ELF-1 (cell line): ENCODE measurements around the gene ANXA11.

Experiments used
- DNase-seq: peaks from one replicate; pipeline ENCODE4 v3.0.0-alpha.2; 2016; ENCODE audit warnings: low read depth, low spot score

ANXA11 gene

DNA sequence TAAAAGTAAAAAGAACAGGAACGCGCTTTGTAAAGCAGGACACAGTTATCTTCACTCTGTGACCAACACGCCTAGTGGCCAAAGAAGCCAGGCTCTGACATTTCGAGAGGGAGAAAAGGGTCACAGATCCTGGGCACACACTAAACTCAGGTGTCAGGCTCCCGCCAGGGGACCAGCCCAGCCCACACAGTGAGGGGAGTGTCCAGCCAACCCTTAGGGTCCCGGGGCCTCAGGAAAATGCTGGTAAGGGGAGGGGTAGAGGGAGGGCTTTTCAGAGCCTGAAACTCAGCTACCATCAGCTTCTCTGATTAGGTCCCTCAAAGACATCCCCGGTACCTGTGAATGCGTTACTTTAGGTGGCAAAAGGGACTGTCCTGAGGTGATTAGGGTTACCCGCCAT is 16.6 kb downstream of the ANXA11 start:
- DNase-seq, result no peak

GRCh38 chr10:80187465-80188409 is 17.6 kb downstream of the ANXA11 start:
- DNase-seq, result no peak

DNA sequence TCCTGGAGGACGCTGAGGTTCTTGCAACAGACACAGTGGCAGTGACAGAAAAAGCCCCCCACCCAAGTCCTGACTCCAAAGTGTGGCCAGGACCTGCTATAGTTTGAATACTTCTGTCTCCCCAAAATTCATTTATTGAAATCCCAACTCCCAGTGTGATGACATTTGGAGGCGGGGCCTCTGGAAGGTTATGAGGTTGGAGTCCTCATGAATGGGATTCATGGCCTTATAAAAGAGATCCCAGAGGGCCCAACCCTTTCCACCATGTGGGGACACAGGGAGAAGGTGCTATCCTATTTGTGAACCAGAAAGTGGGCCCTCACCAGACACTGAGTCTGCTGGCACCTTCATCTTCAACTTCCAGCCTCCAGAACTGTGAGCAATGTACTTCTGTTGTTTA is 18.3 kb downstream of the ANXA11 start:
- DNase-seq, result no peak

DNA sequence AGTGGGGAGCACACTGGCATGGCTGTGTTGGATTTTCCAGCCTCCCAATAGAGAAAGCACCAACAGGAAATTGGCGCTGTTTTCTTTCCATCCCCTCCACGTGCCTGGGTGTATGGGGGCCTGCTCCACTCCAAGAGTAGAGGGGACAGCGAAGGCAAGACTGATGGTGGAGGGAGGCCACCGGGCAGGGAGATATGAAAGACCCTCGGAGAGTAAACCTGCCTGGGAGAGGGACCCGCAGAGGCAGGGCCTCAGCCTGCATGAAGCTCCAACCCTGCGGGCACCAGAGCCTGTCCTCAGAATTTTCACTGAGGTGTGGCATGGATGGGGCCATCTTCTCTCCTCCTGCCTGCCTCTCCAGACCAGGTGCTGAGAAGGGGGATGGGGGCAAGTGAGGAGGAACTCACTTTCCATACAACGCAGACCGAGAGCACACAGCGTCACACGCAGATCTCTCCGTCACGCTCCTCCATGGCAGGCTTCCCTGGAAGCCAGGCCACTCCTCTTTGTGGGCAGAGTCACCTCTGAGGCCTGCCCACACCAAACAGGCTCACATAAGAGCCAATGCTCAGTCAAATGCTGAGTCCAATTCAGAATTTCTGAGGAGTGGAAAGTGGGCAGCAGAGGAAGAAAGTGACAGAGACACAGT is 18.8 kb downstream of the ANXA11 start:
- no peak for DNase-seq

GRCh38 chr10:80185578-80186299 is 19.6 kb downstream of the ANXA11 start:
- no peak for DNase-seq

DNA sequence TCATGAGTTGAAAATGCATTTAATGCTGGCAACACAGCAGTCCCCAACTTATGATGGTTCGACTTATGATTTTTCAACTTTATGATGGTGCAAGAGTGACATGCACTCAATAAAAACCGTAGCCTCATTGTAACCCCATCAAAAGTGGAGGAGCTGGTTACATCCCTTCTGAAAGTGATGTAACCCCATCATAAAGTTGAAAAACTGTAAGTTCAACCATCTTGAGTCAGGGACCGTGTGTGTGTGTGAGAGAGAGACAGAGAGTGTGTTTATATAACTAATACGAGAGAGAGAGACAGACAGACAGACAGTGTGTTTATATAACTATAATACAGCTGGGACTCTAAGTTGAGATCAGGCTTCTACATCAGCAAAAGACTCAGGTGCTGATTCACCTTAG is 21.0 kb downstream of the ANXA11 start:
- DNase-seq, result no peak

DNA sequence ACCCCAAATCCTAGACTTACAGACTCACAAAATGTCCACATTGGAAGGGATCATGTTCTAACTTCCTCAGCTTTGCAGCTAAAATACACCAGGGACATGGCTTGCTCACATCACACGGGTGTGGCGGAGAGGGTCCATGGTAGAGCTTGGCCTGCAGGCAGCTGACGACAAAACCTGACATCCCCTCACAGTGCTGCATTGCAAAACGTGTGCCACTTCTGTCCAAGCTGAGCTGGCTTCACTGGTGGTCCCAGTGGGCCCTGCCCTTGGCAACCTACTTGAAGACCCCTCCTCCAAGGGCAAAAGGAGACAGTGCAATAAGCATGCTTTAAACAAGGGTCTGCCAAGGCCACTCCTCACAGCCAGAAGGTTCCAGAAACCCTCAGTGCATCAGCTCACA is 21.9 kb downstream of the ANXA11 start:
- DNase-seq, result no peak

DNA sequence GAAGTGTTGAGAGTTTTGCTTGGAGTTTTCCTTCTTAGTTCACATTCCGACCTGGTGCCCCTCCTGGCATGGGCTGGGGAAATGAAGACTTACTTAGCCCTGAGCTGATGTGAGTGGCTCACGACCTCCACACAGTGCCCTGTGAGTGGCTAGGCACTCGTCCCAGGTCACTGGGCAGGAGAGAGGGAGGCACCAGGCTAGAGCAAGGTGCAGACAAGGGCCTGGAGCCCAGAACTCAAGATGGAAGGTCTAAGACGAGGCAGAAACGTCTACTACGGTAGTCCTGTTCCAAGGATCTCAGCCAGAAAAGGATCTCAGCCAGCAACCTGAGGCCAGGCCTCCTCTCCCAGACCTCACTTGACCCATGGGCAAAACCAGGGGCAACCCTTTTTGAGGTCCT is 22.4 kb downstream of the ANXA11 start:
- no peak for DNase-seq

GRCh38 chr10:80177781-80178636 is 27.3 kb downstream of the ANXA11 start:
- peak; percentile 23 for DNase-seq

GRCh38 chr10:80176526-80176925 is 28.8 kb downstream of the ANXA11 start:
- no peak for DNase-seq

DNA sequence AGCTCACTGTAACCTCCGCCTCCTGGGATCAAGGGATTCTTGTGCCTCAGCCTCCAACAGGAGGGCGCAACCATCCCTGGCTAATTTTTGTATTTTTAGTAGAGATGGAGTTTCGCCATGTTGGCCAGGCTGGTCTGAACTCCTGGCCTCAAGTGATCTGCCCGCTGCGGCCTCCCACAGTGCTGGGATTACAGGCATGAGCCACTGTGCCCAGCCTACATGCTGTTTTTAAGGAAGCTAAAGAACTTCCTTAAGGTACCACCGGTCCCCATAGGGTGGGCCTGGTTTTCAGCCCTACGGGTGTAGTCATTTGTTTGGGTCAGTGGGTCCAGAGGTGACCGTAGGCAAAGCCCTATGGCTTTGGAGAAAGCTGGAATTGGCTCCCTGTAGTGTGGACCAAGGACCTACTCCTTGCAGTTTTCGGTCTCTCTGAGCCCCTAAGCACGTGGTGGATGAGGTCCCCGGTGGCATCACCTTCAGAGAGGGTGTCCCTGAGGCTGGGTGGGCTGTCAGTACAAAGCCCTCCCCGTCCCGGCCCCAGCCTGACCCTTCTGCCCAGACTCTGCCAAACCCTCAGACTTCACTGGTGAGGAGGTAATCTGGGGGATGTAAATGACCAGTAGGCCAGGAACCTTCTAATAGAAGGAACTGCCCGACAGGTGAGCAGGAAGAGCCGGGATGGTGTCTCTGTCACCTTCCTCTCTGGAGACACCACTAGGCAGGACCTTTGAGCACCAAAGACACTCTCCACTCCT is 30.5 kb downstream of the ANXA11 start:
- no peak for DNase-seq

DNA sequence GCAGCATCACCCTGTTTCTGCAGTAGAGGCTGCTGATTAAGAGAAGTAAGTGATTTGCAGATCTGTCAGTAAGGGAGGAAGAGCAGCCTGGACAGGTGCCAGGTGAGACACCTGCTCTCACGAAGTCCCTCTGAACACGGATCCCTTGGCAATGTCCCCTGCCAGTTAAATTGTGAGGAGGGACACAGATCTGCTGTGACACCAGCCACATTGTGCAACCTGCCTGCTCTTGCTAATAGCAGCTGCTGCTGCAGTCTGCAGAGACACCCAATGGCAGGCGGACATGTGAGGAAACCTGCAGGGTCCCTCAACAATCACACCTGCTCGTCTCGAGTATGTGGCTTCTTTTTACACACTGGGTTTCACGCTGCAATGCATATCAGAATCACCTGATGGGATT is 31.9 kb downstream of the ANXA11 start:
- DNase-seq, result no peak

DNA sequence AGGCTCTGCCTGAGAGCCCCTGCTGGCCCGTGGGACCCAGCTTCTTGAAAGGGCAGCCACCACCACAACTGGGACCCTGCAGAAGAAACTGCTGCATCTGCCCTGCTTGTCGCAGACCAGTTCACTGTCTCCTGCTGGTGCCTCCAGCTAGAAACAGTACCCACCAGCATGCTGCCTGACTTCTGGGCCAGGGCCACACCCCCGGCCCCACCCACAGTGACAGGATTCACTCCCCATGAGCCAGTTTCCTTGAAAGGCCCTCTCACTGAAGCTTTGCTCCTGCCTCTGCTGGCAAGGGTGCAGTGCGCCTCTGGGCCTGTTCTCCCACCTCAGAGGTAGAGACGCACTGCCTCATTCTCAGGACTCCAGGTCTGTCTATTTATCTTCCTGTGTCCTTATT is 32.4 kb downstream of the ANXA11 start:
- peak; percentile 53 for DNase-seq

DNA sequence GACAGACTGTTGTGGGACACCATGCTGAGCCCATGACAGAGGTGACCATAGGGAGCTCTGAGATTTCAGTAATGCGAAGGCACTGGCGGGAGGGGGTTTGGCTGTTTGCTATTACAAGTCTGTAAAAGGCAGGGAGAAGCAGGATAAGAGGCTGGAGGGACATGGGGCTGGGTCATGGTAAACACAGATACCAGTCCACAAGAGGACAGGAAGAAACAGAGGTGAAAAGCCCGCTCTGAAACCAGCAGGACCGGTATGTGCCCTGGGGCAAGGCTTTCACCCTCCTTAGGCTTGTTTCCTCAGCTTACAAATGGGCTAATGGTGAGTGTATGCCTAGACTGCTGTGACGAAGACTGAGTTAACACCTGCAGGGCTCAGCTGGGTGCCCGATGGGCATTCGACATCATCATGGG is 34.1 kb downstream of the ANXA11 start:
- peak; percentile 94 for DNase-seq

GRCh38 chr10:80170641-80171040 is 34.7 kb downstream of the ANXA11 start:
- DNase-seq, result no peak

DNA sequence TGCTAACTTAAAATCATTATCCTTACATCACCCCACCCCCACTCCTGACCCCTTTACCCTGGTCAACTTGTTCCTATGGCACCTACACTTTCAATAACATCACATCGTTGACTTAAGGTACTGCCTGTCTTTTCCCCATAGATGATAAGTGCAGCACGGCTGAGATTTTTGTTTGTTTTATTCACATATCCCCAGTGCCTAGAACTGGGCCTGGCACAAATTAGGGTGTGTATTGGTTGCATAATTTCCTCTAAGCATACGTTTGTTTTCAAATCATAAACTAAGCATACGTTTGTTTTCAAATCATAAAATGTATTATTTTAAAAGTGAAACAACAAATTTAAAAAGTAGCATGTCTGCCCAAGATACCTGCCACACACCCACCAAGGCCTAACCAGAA is 35.3 kb downstream of the ANXA11 start:
- no peak for DNase-seq

GRCh38 chr10:80168679-80169380 is 36.5 kb downstream of the ANXA11 start:
- peak; percentile 62 for DNase-seq

- no peak for DNase-seq
These were observed 37.2 kb downstream of the ANXA11 start for GRCh38 chr10:80168162-80168511.

DNA sequence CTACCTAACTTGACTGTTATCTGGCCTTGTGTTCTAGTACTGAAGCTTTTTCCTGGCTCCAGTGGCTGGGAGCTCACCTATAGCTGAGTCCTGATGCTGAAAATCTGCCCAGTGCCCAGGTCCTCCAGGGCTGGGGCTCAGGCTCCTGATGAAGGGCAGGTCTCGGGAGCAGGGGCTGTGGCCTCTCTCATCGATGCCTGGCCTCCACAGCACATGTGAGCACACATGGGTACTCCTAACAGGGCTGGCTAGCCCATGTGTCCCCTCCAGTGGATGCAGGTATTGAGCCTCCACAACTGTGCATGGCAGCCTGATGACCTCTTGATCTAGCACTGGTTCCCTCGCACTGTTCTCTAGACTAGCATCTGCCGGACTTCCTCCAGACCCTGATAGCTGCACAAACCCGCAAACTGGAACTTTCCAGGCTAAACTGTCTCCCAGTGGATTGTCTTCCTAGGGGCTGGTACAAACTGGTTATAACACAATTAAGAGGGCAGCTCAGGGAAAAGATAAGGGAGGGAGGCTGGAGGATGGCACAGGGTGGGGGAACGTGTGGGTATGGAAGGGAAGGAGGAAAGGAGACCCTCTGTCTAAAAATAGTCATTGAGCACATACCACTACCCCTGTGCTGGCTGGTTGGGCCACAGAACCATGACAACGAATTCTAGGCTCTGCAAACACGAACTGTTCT is 37.7 kb downstream of the ANXA11 start:
- DNase-seq, result no peak
